22Rv1 (cell line): Measurements from ENCODE around the gene STON1.

Experiments used
- H3K27ac ChIP-seq: fragments of 450-650 bp; 2 replicates; pipeline ENCODE4 v1.5.1; 2017
- ZFX ChIP-seq: fragments of 450-650 bp; IDR thresholded peaks from 2 replicates; pipeline ENCODE4 v1.6.1; 2017; ENCODE audit warnings: antibody characterized with exemption, borderline replicate concordance
- TF ChIP-seq, protein P1 (sequence below): fragments of 450-650 bp; IDR thresholded peaks from 2 replicates; pipeline ENCODE4 v1.5.1; 2017; ENCODE audit warnings: mild to moderate bottlenecking

STON1 gene

GRCh38 chr2:48560546-48561209 lies 30.7 kb downstream of the STON1 start:
- no peak overlapping the region for H3K27ac ChIP-seq
- TF ChIP-seq ZFX, result no peak
- TF ChIP-seq, protein P1, sequence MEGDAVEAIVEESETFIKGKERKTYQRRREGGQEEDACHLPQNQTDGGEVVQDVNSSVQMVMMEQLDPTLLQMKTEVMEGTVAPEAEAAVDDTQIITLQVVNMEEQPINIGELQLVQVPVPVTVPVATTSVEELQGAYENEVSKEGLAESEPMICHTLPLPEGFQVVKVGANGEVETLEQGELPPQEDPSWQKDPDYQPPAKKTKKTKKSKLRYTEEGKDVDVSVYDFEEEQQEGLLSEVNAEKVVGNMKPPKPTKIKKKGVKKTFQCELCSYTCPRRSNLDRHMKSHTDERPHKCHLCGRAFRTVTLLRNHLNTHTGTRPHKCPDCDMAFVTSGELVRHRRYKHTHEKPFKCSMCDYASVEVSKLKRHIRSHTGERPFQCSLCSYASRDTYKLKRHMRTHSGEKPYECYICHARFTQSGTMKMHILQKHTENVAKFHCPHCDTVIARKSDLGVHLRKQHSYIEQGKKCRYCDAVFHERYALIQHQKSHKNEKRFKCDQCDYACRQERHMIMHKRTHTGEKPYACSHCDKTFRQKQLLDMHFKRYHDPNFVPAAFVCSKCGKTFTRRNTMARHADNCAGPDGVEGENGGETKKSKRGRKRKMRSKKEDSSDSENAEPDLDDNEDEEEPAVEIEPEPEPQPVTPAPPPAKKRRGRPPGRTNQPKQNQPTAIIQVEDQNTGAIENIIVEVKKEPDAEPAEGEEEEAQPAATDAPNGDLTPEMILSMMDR, result no peak

DNA sequence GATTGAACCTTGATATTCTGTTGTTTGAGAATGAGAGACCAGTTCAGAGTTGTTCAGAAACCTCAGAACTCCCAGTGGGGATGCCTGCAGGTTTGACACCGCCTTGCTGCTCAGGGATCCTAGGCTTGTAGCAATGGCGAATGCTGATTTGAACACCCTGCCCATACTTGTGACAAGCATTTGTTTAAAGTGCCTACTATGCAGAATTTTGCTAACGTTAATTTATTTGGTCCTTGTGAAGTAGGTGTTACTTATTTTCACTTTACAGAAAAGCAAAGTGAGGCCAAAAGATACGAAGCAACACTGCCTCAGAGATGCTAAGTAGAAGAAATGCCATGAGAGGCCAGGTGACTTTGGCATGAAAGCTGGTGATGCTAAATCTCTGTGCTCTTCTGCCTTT lies 32.3 kb downstream of the STON1 start:
- TF ChIP-seq, protein P1, result no peak
- TF ChIP-seq ZFX, result no peak
- H3K27ac ChIP-seq, result no peak overlapping the region

GRCh38 chr2:48566592-48567310 lies 36.8 kb downstream of the STON1 start:
- no peak overlapping the region for H3K27ac ChIP-seq
- no peak for TF ChIP-seq ZFX
- TF ChIP-seq, protein P1, result no peak

- no peak overlapping the region for H3K27ac ChIP-seq
- TF ChIP-seq, protein P1, result no peak
- no peak for TF ChIP-seq ZFX
These were observed 37.7 kb downstream of the STON1 start for GRCh38 chr2:48567671-48568070.

GRCh38 chr2:48568547-48568946 lies 38.6 kb downstream of the STON1 start:
- no peak overlapping the region for H3K27ac ChIP-seq
- TF ChIP-seq, protein P1, result no peak
- no peak for TF ChIP-seq ZFX

GRCh38 chr2:48569433-48569832 lies 39.5 kb downstream of the STON1 start:
- H3K27ac ChIP-seq, result no peak overlapping the region

DNA sequence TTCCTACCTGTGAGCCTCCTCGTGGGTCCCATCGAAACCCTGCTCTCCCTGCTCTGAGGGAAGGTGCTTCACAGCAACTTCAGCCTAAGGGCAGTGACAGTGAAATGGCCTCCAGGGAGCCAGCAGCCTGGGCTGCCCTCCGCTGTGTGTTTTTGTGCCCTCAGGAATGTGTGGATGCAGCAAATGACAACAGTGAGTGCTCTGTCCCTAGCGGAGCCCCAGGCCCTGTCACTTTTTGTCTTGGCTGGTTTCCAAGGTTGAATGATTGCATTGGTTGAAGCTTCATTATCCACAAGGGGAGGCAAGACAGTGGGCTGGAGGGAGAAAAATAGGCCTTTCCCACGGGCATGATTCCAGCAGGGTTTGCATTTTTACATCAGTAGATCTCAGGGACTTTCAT lies 42.9 kb downstream of the STON1 start:
- TF ChIP-seq ZFX, result no peak
- TF ChIP-seq, protein P1, result no peak
- H3K27ac ChIP-seq, result no peak overlapping the region

More at GRCh38 chr2:48569433-48569832, 39.5 kb downstream of the STON1 start:
- no peak for TF ChIP-seq ZFX
- TF ChIP-seq, protein P1, result no peak
